Neural cell (in vitro differentiated cells): ENCODE data around the gene KHDRBS2.
A peak's percentile ranks its signal among the peaks of the same experiment; 100 is the strongest.

Experiments used
- CTCF ChIP-seq: fragments of 450-650 bp; IDR thresholded peaks from 2 replicates; pipeline ENCODE4 v1.5.1; 2014; ENCODE audit warnings: antibody characterized with exemption, mild to moderate bottlenecking, moderate library complexity; ENCODE audit not compliant: poor library complexity, severe bottlenecking
- EZH2 ChIP-seq: fragments of 200-600, 300-800 bp; shearing (Covaris generic), sonication (generic); IDR thresholded peaks from 2 replicates; pipeline ENCODE4 v1.6.1; 2014; ENCODE audit warnings: antibody characterized with exemption, low read length, borderline replicate concordance, mild to moderate bottlenecking; ENCODE audit not compliant: insufficient read depth, poor library complexity, severe bottlenecking
- MXI1 ChIP-seq: fragments of 450-650 bp; conservative IDR thresholded peaks from 2 replicates; pipeline ENCODE4 v1.6.1; 2014; ENCODE audit warnings: antibody characterized with exemption, mild to moderate bottlenecking; ENCODE audit not compliant: poor library complexity, severe bottlenecking
- POLR2AphosphoS5 ChIP-seq: IDR thresholded peaks from 2 replicates; pipeline ENCODE4 v1.6.1; 2012
- RAD21 ChIP-seq: fragments of 450-650 bp; conservative IDR thresholded peaks from 2 replicates; pipeline ENCODE4 v1.6.1; 2014; ENCODE audit warnings: antibody characterized with exemption, mild to moderate bottlenecking, moderate library complexity
- TAF1 ChIP-seq: IDR thresholded peaks from 2 replicates; pipeline ENCODE4 v1.6.1; 2012; ENCODE audit warnings: low read depth
- TF ChIP-seq, protein P1 (sequence below): IDR thresholded peaks from 2 replicates; pipeline ENCODE4 v1.6.1; 2012; ENCODE audit warnings: borderline replicate concordance

GRCh38 chr6:62323818-62324431, 37.9 kb upstream of the KHDRBS2 start:
- TF ChIP-seq CTCF (no peak), POLR2AphosphoS5 (peak; percentile 60), MXI1 (no peak), EZH2 (no peak), RAD21 (no peak), TAF1 (no peak)
- TF ChIP-seq, protein P1, sequence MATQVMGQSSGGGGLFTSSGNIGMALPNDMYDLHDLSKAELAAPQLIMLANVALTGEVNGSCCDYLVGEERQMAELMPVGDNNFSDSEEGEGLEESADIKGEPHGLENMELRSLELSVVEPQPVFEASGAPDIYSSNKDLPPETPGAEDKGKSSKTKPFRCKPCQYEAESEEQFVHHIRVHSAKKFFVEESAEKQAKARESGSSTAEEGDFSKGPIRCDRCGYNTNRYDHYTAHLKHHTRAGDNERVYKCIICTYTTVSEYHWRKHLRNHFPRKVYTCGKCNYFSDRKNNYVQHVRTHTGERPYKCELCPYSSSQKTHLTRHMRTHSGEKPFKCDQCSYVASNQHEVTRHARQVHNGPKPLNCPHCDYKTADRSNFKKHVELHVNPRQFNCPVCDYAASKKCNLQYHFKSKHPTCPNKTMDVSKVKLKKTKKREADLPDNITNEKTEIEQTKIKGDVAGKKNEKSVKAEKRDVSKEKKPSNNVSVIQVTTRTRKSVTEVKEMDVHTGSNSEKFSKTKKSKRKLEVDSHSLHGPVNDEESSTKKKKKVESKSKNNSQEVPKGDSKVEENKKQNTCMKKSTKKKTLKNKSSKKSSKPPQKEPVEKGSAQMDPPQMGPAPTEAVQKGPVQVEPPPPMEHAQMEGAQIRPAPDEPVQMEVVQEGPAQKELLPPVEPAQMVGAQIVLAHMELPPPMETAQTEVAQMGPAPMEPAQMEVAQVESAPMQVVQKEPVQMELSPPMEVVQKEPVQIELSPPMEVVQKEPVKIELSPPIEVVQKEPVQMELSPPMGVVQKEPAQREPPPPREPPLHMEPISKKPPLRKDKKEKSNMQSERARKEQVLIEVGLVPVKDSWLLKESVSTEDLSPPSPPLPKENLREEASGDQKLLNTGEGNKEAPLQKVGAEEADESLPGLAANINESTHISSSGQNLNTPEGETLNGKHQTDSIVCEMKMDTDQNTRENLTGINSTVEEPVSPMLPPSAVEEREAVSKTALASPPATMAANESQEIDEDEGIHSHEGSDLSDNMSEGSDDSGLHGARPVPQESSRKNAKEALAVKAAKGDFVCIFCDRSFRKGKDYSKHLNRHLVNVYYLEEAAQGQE, result no peak
